IPS-18c (cell line): ENCODE data around the gene LEF1.
"Not testable (repeated sequence)": the region's sequence is repeated elsewhere in the genome, so short reads cannot be mapped to it uniquely, and the experiment has no call there.

Source experiments
- H3K4me3 ChIP-seq: 2 replicates; pipeline ENCODE4 v1.7.0; 2013; ENCODE audit warnings: low read depth, mild to moderate bottlenecking, low read length, moderate library complexity; ENCODE audit not compliant: insufficient read depth
- H3K9me3 ChIP-seq: one replicate; pipeline ENCODE4 v1.6.1; 2013; ENCODE audit warnings: mild to moderate bottlenecking, low read length, moderate library complexity; ENCODE audit not compliant: control insufficient read depth, insufficient read depth

Gene LEF1

GRCh38 chr4:108060164-108060563 is 108.6 kb downstream of the LEF1 start:
- Histone ChIP-seq H3K9me3 (no peaks in the 10 kb centered on the region), H3K4me3 (no peak overlapping the region)

- Histone ChIP-seq H3K4me3 (no peak overlapping the region), H3K9me3 (no peaks in the 10 kb centered on the region)
These were observed 109.9 kb downstream of the LEF1 start for GRCh38 chr4:108058685-108059440.

GRCh38 chr4:108056418-108056817 is 112.3 kb downstream of the LEF1 start:
- Histone ChIP-seq H3K9me3 (no peaks in the 10 kb centered on the region), H3K4me3 (no peak overlapping the region)

GRCh38 chr4:108055787-108056186 is 112.9 kb downstream of the LEF1 start:
- Histone ChIP-seq H3K4me3 (no peak overlapping the region), H3K9me3 (no peaks in the 10 kb centered on the region)

- H3K4me3 ChIP-seq: no peak overlapping the region
- no peaks in the 10 kb centered on the region for H3K9me3 ChIP-seq
These were observed 114.6 kb downstream of the LEF1 start for GRCh38 chr4:108054025-108054638.

GRCh38 chr4:108053251-108053711 is 115.5 kb downstream of the LEF1 start:
- Histone ChIP-seq H3K4me3 (no peak overlapping the region), H3K9me3 (no peaks in the 10 kb centered on the region)

GRCh38 chr4:108052558-108053120 is 116.1 kb downstream of the LEF1 start:
- Histone ChIP-seq H3K9me3 (no peaks in the 10 kb centered on the region), H3K4me3 (no peak overlapping the region)

- Histone ChIP-seq H3K4me3 (no peak overlapping the region), H3K9me3 (no peaks in the 10 kb centered on the region)
These were observed 117.4 kb downstream of the LEF1 start for GRCh38 chr4:108051343-108051742.

- H3K9me3 ChIP-seq, H3K4me3 ChIP-seq: not testable (repeated sequence)
These were observed 118.3 kb downstream of the LEF1 start for GRCh38 chr4:108050166-108051111.

- H3K9me3 ChIP-seq: no peaks in the 10 kb centered on the region
- no peak overlapping the region for H3K4me3 ChIP-seq
These were observed 119.3 kb downstream of the LEF1 start for GRCh38 chr4:108049406-108049805.

- no peaks in the 10 kb centered on the region for H3K9me3 ChIP-seq
- no peak overlapping the region for H3K4me3 ChIP-seq
These were observed 119.7 kb downstream of the LEF1 start for GRCh38 chr4:108048997-108049396.

GRCh38 chr4:108048157-108048556 is 120.6 kb downstream of the LEF1 start:
- H3K4me3 ChIP-seq: no peak overlapping the region
- H3K9me3 ChIP-seq: no peaks in the 10 kb centered on the region

GRCh38 chr4:108047199-108047598 is 121.5 kb downstream of the LEF1 start:
- no peak overlapping the region for H3K4me3 ChIP-seq
- no peaks in the 10 kb centered on the region for H3K9me3 ChIP-seq

GRCh38 chr4:108045687-108046024 is 123.1 kb downstream of the LEF1 start:
- Histone ChIP-seq H3K9me3 (no peaks in the 10 kb centered on the region), H3K4me3 (no peak overlapping the region)

GRCh38 chr4:108044951-108045686 is 123.6 kb downstream of the LEF1 start:
- Histone ChIP-seq H3K4me3 (no peak overlapping the region), H3K9me3 (no peaks in the 10 kb centered on the region)

- no peak overlapping the region for H3K4me3 ChIP-seq
- no peaks in the 10 kb centered on the region for H3K9me3 ChIP-seq
These were observed 125.2 kb downstream of the LEF1 start for GRCh38 chr4:108043526-108043925.

- no peak overlapping the region for H3K4me3 ChIP-seq
These were observed 125.8 kb downstream of the LEF1 start for GRCh38 chr4:108042927-108043326.

More at GRCh38 chr4:108042927-108043326, 125.8 kb downstream of the LEF1 start:
- H3K9me3 ChIP-seq: no peaks in the 10 kb centered on the region
